ENCODE results near the gene GET4. TPM values are rescaled to one million over a fixed set of nuclear protein-coding genes. Genes with fewer than 3 reads are reported as not detected.
"Not testable (repeated sequence)": the region's sequence is repeated elsewhere in the genome, so short reads cannot be mapped to it uniquely, and the experiment has no call there.

The GET4 gene
- polyA plus RNA-seq, 3 donors from 2014 or later, result 25.3 to 35.6 (median 25.5) TPM

- peaks cover 17 to 19% of the 10 kb centered on the region in 2 donors for H3K4me1 Mint-ChIP-seq
- H3K9me3 Mint-ChIP-seq, result no peaks in the 10 kb centered on the region
- H3K36me3 Mint-ChIP-seq, result peaks cover 0 to 7% (median 6%) of the 10 kb centered on the region in 3 donors
- DNase-seq, result no peak
- H3K27me3 Mint-ChIP-seq (ENCODE audit: low read depth in 3 of 3), result peaks cover 2 to 5% (median 4%) of the 10 kb centered on the region in 3 donors
- no peak overlapping the region for H3K4me3 Mint-ChIP-seq
- no peak overlapping the region for H3K27ac Mint-ChIP-seq
These were observed 30.4 kb downstream of the GET4 start for GRCh38 chr7:906776-907157.

DNA sequence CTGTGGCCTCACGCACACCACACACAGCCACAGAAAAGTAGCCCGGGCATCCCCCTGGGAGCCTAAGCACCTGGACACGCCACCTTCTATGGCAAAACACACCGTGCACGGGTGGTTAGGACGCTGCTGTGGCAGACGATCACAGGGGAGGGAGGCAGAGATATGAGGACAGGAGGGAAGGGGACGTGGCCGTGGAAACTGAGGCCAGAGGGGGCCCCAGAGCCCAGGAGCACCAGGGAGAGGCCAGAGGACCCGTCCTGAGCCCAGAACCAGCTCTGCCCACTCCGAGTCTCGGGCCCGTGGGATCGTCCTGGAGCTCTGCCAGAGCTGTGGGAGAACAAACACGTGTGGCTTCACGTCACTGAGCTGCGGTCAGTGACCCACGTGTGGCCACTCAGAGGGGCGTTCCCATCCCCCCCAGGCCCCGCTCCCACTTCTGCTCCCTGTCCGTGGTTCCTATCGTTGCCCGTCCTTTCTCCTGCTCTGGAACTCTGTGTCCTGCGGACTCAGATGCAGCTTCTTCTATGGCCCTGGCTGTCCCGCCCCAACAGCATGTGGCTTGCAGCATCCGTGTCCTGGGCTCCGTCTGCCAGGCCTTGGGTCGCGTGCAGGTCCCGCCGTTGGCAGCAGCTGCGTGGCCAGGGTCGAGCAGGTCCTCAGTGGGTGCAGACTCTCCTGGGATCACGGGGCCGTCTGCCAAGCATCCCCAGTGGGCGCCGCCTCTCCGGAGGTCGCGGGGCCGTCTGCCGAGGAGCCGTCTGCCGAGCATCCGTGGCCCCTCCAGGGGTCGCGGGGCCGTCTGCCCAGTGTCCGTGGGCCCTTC is 31.0 kb downstream of the GET4 start:
- Mint-ChIP-seq H3K36me3 (peaks cover 0 to 6% (median 6%) of the 10 kb centered on the region in 3 donors), H3K27ac (no peak overlapping the region), H3K4me1 (peaks cover 17 to 18% of the 10 kb centered on the region in 2 donors), H3K4me3 (no peak overlapping the region), H3K27me3 (ENCODE audit: low read depth in 3 of 3) (peaks cover 2 to 5% (median 4%) of the 10 kb centered on the region in 3 donors), H3K9me3 (no peaks in the 10 kb centered on the region)
- no peak for DNase-seq

DNA sequence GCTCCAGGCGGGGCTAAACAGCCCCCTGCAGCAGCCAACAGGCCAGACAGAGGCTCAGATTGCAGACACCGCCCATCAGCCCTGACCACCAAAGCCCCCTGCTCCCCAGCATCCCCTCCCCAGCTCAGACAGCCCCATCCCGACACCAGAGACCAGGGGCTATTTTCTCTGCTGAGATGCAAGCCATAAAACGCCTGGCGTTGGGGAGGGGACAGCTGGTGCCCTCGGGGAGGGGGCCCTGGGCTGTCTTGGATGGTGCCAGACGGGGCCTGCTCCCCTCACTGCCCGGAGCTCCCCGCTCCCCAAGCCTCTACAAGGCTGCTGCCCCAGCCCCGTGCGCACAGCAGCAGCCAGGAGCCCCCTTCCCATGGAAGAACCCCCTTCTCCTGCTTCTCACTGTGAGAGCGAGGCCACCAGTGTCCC is 31.8 kb downstream of the GET4 start:
- no peak for DNase-seq
- Mint-ChIP-seq H3K4me1 (peaks cover 11 to 19% of the 10 kb centered on the region in 2 donors), H3K27me3 (ENCODE audit: low read depth in 3 of 3) (peaks cover 0 to 4% (median 2%) of the 10 kb centered on the region in 3 donors), H3K4me3 (peak overlapping the region in 3 of 5 donors; percentile 17 to 44 (median 44)), H3K36me3 (no peaks in the 10 kb centered on the region), H3K27ac (no peak overlapping the region), H3K9me3 (no peaks in the 10 kb centered on the region)

- peaks cover 17 to 19% of the 10 kb centered on the region in 2 donors for H3K4me1 Mint-ChIP-seq
- DNase-seq, result peak; percentile 71 to 76 (median 73)
- H3K27ac Mint-ChIP-seq; H3K9me3 Mint-ChIP-seq; H3K27me3 Mint-ChIP-seq (ENCODE audit: low read depth in 3 of 3); H3K36me3 Mint-ChIP-seq: not testable (repeated sequence)
- H3K4me3 Mint-ChIP-seq, result peak overlapping the region in 3 of 5 donors; percentile 17 to 44 (median 44)
These were observed 32.4 kb downstream of the GET4 start for GRCh38 chr7:908591-909357.

- Mint-ChIP-seq H3K4me1 (peaks cover 17 to 19% of the 10 kb centered on the region in 2 donors), H3K27me3 (ENCODE audit: low read depth in 3 of 3) (peaks cover 0 to 4% (median 2%) of the 10 kb centered on the region in 3 donors), H3K27ac (peak overlapping the region; percentile 73 to 91 (median 85)), H3K36me3 (no peaks in the 10 kb centered on the region), H3K4me3 (peak overlapping the region; percentile 70 to 86 (median 78)), H3K9me3 (no peaks in the 10 kb centered on the region)
- DNase-seq, result peak; percentile 43 to 51 (median 48)
These were observed 33.3 kb downstream of the GET4 start for GRCh38 chr7:909358-910329.

GRCh38 chr7:910441-910861 is 34.1 kb downstream of the GET4 start:
- H3K9me3 Mint-ChIP-seq, result no peaks in the 10 kb centered on the region
- H3K36me3 Mint-ChIP-seq, result no peaks in the 10 kb centered on the region
- peak overlapping the region; percentile 70 to 86 (median 78) for H3K4me3 Mint-ChIP-seq
- peak overlapping the region; percentile 73 to 91 (median 85) for H3K27ac Mint-ChIP-seq
- DNase-seq, result no peak
- peaks cover 0 to 5% (median 2%) of the 10 kb centered on the region in 3 donors for H3K27me3 Mint-ChIP-seq (ENCODE audit: low read depth in 3 of 3)
- H3K4me1 Mint-ChIP-seq, result peaks cover 18 to 20% of the 10 kb centered on the region in 2 donors

DNA sequence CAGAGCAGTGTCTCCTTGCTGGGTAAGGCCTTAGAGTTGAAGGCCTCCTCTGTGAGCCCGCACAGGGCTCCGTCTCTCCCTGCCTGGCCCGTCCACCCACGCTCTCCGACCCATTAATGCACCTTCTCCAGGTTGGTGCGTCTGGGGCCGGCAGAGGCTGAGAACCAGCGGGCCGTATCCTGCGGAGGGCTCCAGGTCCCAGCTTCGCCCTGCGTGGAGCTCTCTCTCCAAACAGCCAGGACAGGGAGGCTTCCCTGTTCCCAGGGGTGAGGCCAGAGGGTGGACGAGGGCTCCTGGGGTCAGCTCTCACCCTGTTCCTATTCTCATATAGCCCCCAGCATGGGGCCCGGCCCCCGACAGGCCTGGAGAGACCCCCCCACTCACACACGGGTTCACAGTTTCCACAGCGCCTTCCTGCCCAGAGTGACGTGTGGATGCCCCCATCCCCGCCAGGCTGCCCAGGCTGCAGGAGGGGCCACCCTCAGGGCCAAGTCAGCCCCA is 34.6 kb downstream of the GET4 start:
- H3K4me3 Mint-ChIP-seq, result peak overlapping the region in 1 of 5 donors; percentile 3
- H3K27me3 Mint-ChIP-seq (ENCODE audit: low read depth in 3 of 3), result peaks cover 0 to 6% (median 4%) of the 10 kb centered on the region in 3 donors
- no peaks in the 10 kb centered on the region for H3K36me3 Mint-ChIP-seq
- H3K9me3 Mint-ChIP-seq, result no peaks in the 10 kb centered on the region
- peaks cover 23 to 25% of the 10 kb centered on the region in 2 donors for H3K4me1 Mint-ChIP-seq
- H3K27ac Mint-ChIP-seq, result peak overlapping the region in 1 of 6 donors; percentile 81
- no peak for DNase-seq

DNA sequence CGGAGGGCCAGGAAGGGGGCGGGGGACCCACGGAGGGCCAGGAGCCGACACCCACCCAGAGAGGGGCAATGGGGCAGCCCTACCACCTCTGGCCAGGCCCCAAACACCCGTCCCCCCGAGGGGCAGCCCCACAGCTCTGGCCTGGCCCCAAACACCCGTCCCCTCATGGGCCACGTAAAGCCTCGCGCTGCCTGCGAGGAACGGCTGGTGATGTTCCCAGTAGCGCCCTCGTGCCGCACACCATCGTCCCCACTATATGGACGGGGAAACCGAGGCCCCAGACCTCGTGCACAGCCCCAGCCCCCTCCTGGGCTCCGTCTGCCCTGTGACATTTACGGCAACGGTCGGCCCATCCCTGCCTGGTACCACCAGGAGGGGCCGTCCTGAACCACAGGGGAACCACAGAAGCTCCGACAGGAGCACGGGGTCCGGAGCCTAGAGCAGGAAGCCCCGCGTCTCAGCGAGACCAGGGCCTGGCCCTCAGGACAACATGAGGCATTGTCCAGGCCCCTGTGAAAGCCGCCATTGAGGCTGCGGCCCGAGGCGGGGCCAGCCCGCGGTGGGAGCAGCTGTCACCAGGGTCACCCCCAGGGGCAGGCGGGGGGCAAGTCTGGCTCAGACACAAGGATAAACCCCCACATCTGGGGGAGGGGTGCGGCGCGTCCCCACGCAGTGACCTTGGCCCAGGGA is 35.6 kb downstream of the GET4 start:
- Mint-ChIP-seq H3K4me1 (peaks cover 30% of the 10 kb centered on the region in 2 donors), H3K9me3 (no peaks in the 10 kb centered on the region), H3K36me3 (no peaks in the 10 kb centered on the region), H3K4me3 (no peak overlapping the region), H3K27ac (no peak overlapping the region), H3K27me3 (ENCODE audit: low read depth in 3 of 3) (peaks cover 0 to 6% (median 4%) of the 10 kb centered on the region in 3 donors)
- no peak for DNase-seq

DNA sequence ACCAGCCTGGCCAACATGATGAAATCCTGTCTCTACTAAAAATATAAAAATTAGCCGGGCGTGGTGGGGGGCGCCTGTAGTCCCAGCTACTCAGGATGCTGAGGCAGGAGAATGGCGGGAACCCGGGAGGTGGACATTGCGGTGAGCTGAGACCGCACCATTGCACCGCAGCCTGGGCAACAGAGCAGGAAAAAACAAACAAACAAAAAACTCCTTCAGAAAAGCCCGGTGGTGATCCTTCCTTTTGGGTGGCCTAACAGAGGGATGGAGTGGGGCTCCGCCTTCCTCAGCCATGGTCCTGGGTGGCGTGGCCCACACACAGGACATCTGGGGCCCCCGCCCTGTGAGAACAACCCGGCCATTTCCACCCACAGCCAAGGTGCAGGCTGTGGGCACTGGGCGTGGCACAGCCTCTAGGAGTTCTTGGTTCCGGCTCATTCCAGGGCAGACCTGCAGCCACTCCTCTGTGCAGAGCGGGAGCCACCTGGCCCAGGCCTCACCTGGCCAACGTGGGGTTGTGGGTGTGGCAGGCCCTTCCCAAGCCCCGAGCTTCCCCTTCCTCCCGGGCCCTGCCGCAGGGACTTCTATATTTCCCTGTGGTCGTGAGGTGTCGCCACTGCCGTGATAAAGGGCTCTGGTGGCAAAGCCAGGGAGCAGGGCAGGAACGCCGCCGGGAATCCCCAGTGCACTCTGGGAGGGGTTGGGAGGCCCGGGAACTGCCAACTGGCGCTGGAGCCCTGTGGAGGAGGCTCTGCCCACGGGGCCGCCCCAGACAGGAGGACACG is 37.6 kb downstream of the GET4 start:
- Mint-ChIP-seq H3K9me3 (no peaks in the 10 kb centered on the region), H3K4me3 (no peak overlapping the region), H3K27ac (peak overlapping the region in 3 of 6 donors; percentile 28 to 59 (median 42)), H3K4me1 (peaks cover 34 to 36% of the 10 kb centered on the region in 2 donors), H3K36me3 (no peaks in the 10 kb centered on the region), H3K27me3 (ENCODE audit: low read depth in 3 of 3) (peaks cover 2 to 6% (median 3%) of the 10 kb centered on the region in 3 donors)
- no peak for DNase-seq

- DNase-seq, result no peak
- Mint-ChIP-seq H3K4me3 (no peak overlapping the region), H3K27ac (peak overlapping the region in 2 of 6 donors; percentile 36 to 83)
These were observed 38.3 kb downstream of the GET4 start for GRCh38 chr7:914521-915194.

More at GRCh38 chr7:914521-915194, 38.3 kb downstream of the GET4 start:
- Mint-ChIP-seq H3K36me3 (no peaks in the 10 kb centered on the region), H3K4me1 (peaks cover 35 to 40% of the 10 kb centered on the region in 2 donors), H3K27me3 (ENCODE audit: low read depth in 3 of 3) (peaks cover 2 to 6% (median 3%) of the 10 kb centered on the region in 3 donors), H3K9me3 (no peaks in the 10 kb centered on the region)

Measured in immature natural killer cell (primary cell).